SK-N-SH (cell line): ENCODE measurements around the gene TM7SF2.

Source experiments
- RAD21 ChIP-seq: IDR thresholded peaks from 2 replicates; pipeline ENCODE4 v1.6.1; 2012; ENCODE audit warnings: mild to moderate bottlenecking, low read length
- REST ChIP-seq: IDR thresholded peaks from 2 replicates; pipeline ENCODE4 v1.6.1; 2012; ENCODE audit warnings: mild to moderate bottlenecking, low read depth, low read length, moderate library complexity

GRCh38 chr11:65083134-65083833 lies 28.4 kb upstream of the TM7SF2 start:
- TF ChIP-seq RAD21 (no peak), REST (no peak)
